GM21737 (cell line): ENCODE measurements around the gene CDK10.
"Not testable (repeated sequence)": the region's sequence is repeated elsewhere in the genome, so short reads cannot be mapped to it uniquely, and the experiment has no call there.

Experiments used
- ATAC-seq: cut with Tn5 transposase; IDR thresholded peaks from one replicate; pipeline ENCODE4 v1.9.1; 2021; ENCODE audit warnings: mild to moderate bottlenecking, moderate library complexity; ENCODE audit not compliant: unreplicated experiment

CDK10 gene

DNA sequence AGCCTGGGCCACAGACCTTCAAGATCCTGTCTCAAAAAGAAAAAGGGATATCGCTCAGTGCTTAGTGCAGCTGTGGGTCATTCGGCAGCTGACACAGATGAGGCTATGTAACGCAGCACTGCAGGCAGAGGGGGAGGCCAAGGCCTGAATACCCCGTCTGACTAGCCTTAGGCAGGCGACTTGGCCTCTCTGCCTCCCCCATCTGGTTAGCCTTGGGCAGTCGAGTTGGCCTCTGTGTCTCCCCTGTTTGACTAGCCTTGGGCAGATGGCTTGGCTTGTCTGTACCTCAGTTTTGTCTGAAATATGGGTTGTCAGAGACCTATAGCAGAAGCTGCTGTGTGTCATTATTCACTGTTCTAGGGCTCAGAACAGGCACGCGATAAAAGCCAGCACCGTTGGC, 18.9 kb upstream of the CDK10 start:
- no peak for ATAC-seq

- no peak for ATAC-seq
Measured at GRCh38 chr16:89668790-89669158, 17.7 kb upstream of the CDK10 start.

DNA sequence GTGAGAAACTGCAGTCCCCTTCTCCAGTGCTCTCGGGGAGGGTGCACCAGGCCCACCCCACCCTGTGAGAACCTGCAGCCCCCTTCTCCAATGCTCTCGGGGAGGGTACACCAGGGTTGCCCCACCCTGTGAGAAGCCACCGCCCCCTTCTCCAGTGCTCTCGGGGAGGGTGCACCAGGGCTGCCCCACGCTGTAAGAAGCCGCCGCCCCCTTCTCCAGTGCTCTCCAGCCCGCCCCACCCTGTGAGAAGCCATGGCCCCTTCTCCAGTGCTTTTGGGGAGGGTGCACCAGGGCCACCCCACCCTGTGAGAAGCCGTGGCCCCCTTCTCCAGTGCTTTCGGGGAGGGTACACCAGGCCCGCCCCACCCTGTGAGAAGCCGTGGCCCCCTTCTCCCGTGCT, 16.7 kb upstream of the CDK10 start:
- ATAC-seq, result no peak

- no peak for ATAC-seq
Measured at GRCh38 chr16:89670496-89671431, 15.7 kb upstream of the CDK10 start.

- ATAC-seq, result not testable (repeated sequence)
Measured at GRCh38 chr16:89671565-89671964, 14.9 kb upstream of the CDK10 start.

GRCh38 chr16:89672177-89672941, 14.1 kb upstream of the CDK10 start:
- ATAC-seq, result no peak

DNA sequence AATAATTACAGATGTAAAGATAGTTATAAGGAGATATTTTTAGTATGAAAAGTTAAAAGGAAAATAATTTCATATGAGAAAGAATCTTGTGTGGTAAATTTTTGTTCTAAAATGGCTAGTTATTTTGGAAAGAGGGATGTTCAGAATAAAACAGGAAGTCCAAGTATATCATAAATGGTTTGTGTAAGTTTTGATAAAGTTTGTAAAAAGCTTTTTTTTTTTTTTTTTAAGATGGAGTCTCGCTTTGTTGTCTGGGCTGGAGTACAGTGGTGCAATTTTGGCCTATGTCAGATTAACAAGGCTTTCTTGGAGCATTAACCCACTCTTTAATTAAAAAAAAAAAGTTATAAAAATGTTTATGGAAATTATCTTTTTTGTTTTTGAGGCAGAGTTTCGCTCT, 8.2 kb upstream of the CDK10 start:
- ATAC-seq, result no peak

DNA sequence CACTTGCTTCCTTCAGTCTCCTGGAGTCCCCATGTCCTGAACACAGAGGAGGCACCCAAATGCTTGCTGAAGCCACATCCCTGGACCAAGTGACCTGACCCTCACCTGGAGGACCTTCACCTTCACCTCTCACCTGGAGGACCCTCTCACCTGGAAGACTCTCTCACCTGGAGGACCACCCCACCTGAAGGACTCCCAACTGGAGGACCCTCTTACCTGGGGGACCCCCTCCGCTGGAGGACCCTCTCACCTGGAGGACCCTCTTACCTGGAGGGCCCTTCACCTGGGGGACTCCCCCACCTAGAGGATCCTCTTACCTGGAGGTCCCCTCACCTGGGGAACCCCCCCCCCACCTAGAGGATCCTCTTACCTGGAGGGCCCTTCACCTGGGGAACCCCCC, 573 bp upstream of the CDK10 start:
- no peak for ATAC-seq

GRCh38 chr16:89687092-89687940, 827 bp downstream of the CDK10 start:
- ATAC-seq, result peak; percentile 45

- ATAC-seq, result no peak
Measured at GRCh38 chr16:89688395-89688794, 1.9 kb downstream of the CDK10 start.

- no peak for ATAC-seq
Measured at GRCh38 chr16:89689142-89689541, 2.7 kb downstream of the CDK10 start.

DNA sequence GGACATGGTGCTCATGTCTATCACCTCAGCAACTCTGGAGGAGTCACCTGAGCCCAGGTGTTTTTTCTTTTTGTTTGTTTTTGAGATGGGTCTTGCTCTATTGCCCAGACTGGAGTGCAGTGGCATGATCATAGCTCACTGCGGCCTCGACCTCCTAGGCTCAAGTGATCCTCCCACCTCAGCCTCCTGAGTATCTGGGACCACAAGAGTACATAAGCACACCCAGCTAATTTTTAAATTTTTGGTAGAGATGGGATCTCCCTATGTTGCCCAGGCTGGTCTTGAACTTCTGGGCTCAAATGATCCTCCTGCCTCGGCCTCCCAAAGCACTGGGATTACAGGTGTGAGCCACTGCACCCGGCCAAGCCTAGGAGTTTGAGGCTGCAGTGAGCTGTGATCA, 3.1 kb downstream of the CDK10 start:
- ATAC-seq, result not testable (repeated sequence)

DNA sequence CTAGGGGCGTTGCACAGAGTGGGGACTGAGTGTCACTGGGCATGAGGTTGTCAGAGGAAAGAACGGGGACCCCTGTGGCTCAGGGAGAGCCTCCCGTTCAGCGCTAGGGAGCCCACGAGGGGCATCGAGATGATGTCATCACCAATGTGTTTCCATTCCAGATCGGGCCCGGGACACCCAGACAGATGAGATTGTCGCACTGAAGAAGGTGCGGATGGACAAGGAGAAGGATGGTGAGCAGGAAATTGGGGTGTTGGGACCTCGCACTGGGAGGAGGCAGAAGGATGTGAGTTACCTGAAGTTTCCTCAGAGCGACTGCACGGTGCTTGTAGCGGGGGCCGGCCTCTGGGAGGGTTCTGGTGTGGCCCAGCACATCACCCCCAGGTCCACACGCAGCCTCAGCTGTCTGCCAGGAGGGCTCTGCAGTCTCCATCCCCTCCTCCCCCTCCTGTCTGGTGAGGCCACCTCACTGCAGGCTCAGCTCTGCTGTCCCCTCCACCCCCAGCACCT, 4.0 kb downstream of the CDK10 start:
- ATAC-seq, result no peak

DNA sequence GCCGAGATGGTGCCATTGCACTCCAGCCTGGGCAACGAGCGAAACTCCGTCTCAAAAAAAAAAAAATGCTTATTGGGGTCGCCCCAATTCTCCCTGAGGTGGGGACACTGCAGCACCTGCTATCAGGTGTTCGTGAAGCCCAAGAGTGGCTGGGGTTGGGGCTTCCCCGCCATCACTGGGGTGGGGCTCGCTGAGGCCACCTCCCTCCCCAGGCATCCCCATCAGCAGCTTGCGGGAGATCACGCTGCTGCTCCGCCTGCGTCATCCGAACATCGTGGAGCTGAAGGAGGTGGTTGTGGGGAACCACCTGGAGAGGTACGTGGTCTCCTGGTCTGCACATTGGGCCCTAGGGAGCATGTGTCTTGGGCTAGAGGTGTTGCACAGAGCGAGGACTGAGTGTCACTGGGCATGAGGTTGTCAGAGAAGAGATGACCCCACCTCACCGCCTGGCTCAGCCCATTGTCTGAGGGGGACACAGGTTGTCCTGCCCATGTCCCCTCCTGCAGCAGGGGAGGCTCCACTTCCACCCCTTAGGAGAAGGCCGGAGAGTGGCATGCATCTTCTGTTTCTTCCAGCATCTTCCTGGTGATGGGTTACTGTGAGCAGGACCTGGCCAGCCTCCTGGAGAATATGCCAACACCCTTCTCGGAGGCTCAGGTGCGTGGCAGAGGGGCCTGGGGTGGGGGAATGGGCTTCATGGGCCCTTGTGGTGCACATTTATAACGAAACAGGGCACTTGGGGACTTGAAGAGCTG, 4.9 kb downstream of the CDK10 start:
- ATAC-seq, result no peak

- no peak for ATAC-seq
Measured at GRCh38 chr16:89691986-89692569, 5.6 kb downstream of the CDK10 start.

- no peak for ATAC-seq
Measured at GRCh38 chr16:89693289-89693731, 6.8 kb downstream of the CDK10 start.

- no peak for ATAC-seq
Measured at GRCh38 chr16:89693931-89694783, 7.7 kb downstream of the CDK10 start.

- not testable (repeated sequence) for ATAC-seq
Measured at GRCh38 chr16:89694784-89695085, 8.2 kb downstream of the CDK10 start.
